ENCODE data around the gene PLCG2. TPM values are rescaled to one million over a fixed set of nuclear protein-coding genes. Genes with fewer than 3 reads are reported as not detected.

Gene PLCG2
- total RNA-seq, 1 donor, result 31.9 TPM

- Histone ChIP-seq H3K27me3 (ENCODE audit: insufficient read depth, low read length) (no peaks in the 10 kb centered on the region), H3K9me3 (ENCODE audit: low read depth, low read length) (no peaks in the 10 kb centered on the region), H3K4me3 (ENCODE audit: low read length) (no peak overlapping the region), H3K4me1 (ENCODE audit: insufficient read depth, low read length) (no peaks in the 10 kb centered on the region)
These were observed 117.8 kb downstream of the PLCG2 start for GRCh38 chr16:81896902-81897301.

- Histone ChIP-seq H3K4me1 (ENCODE audit: insufficient read depth, low read length) (no peaks in the 10 kb centered on the region), H3K9me3 (ENCODE audit: low read depth, low read length) (no peaks in the 10 kb centered on the region), H3K27me3 (ENCODE audit: insufficient read depth, low read length) (no peaks in the 10 kb centered on the region), H3K4me3 (ENCODE audit: low read length) (no peak overlapping the region)
These were observed 120.5 kb downstream of the PLCG2 start for GRCh38 chr16:81899601-81900000.

GRCh38 chr16:81900014-81900413 is 120.9 kb downstream of the PLCG2 start:
- H3K27me3 ChIP-seq (ENCODE audit: insufficient read depth, low read length), result no peaks in the 10 kb centered on the region
- H3K4me3 ChIP-seq (ENCODE audit: low read length), result no peak overlapping the region
- no peaks in the 10 kb centered on the region for H3K4me1 ChIP-seq (ENCODE audit: insufficient read depth, low read length)
- H3K9me3 ChIP-seq (ENCODE audit: low read depth, low read length), result no peaks in the 10 kb centered on the region

- H3K4me3 ChIP-seq (ENCODE audit: low read length), result no peak overlapping the region
- no peaks in the 10 kb centered on the region for H3K9me3 ChIP-seq (ENCODE audit: low read depth, low read length)
- no peaks in the 10 kb centered on the region for H3K27me3 ChIP-seq (ENCODE audit: insufficient read depth, low read length)
- H3K4me1 ChIP-seq (ENCODE audit: insufficient read depth, low read length), result no peaks in the 10 kb centered on the region
These were observed 121.4 kb downstream of the PLCG2 start for GRCh38 chr16:81900456-81900855.

- H3K9me3 ChIP-seq (ENCODE audit: low read depth, low read length), result no peaks in the 10 kb centered on the region
- no peaks in the 10 kb centered on the region for H3K4me1 ChIP-seq (ENCODE audit: insufficient read depth, low read length)
- H3K27me3 ChIP-seq (ENCODE audit: insufficient read depth, low read length), result no peaks in the 10 kb centered on the region
- H3K4me3 ChIP-seq (ENCODE audit: low read length), result no peak overlapping the region
These were observed 122.4 kb downstream of the PLCG2 start for GRCh38 chr16:81901484-81901883.

- no peaks in the 10 kb centered on the region for H3K4me1 ChIP-seq (ENCODE audit: insufficient read depth, low read length)
- no peak overlapping the region for H3K4me3 ChIP-seq (ENCODE audit: low read length)
- H3K9me3 ChIP-seq (ENCODE audit: low read depth, low read length), result no peaks in the 10 kb centered on the region
- no peaks in the 10 kb centered on the region for H3K27me3 ChIP-seq (ENCODE audit: insufficient read depth, low read length)
These were observed 122.9 kb downstream of the PLCG2 start for GRCh38 chr16:81902025-81902424.

- no peaks in the 10 kb centered on the region for H3K9me3 ChIP-seq (ENCODE audit: low read depth, low read length)
- no peaks in the 10 kb centered on the region for H3K4me1 ChIP-seq (ENCODE audit: insufficient read depth, low read length)
- H3K4me3 ChIP-seq (ENCODE audit: low read length), result no peak overlapping the region
- H3K27me3 ChIP-seq (ENCODE audit: insufficient read depth, low read length), result no peaks in the 10 kb centered on the region
These were observed 125.2 kb downstream of the PLCG2 start for GRCh38 chr16:81904320-81904719.

GRCh38 chr16:81905277-81905676 is 126.2 kb downstream of the PLCG2 start:
- H3K27me3 ChIP-seq (ENCODE audit: insufficient read depth, low read length), result no peaks in the 10 kb centered on the region
- no peak overlapping the region for H3K4me3 ChIP-seq (ENCODE audit: low read length)
- no peaks in the 10 kb centered on the region for H3K4me1 ChIP-seq (ENCODE audit: insufficient read depth, low read length)
- H3K9me3 ChIP-seq (ENCODE audit: low read depth, low read length), result no peaks in the 10 kb centered on the region

- Histone ChIP-seq H3K27me3 (ENCODE audit: insufficient read depth, low read length) (no peaks in the 10 kb centered on the region), H3K4me1 (ENCODE audit: insufficient read depth, low read length) (no peaks in the 10 kb centered on the region), H3K4me3 (ENCODE audit: low read length) (no peak overlapping the region), H3K9me3 (ENCODE audit: low read depth, low read length) (no peaks in the 10 kb centered on the region)
These were observed 128.6 kb downstream of the PLCG2 start for GRCh38 chr16:81907681-81908080.

- Histone ChIP-seq H3K4me1 (ENCODE audit: insufficient read depth, low read length) (no peaks in the 10 kb centered on the region), H3K9me3 (ENCODE audit: low read depth, low read length) (no peaks in the 10 kb centered on the region), H3K4me3 (ENCODE audit: low read length) (no peak overlapping the region), H3K27me3 (ENCODE audit: insufficient read depth, low read length) (no peaks in the 10 kb centered on the region)
These were observed 129.6 kb downstream of the PLCG2 start for GRCh38 chr16:81908466-81909262.

GRCh38 chr16:81910366-81910885 is 131.3 kb downstream of the PLCG2 start:
- Histone ChIP-seq H3K9me3 (ENCODE audit: low read depth, low read length) (no peaks in the 10 kb centered on the region), H3K4me1 (ENCODE audit: insufficient read depth, low read length) (no peaks in the 10 kb centered on the region), H3K27me3 (ENCODE audit: insufficient read depth, low read length) (no peaks in the 10 kb centered on the region), H3K4me3 (ENCODE audit: low read length) (no peak overlapping the region)

- Histone ChIP-seq H3K4me1 (ENCODE audit: insufficient read depth, low read length) (no peaks in the 10 kb centered on the region), H3K27me3 (ENCODE audit: insufficient read depth, low read length) (no peaks in the 10 kb centered on the region), H3K4me3 (ENCODE audit: low read length) (no peak overlapping the region), H3K9me3 (ENCODE audit: low read depth, low read length) (no peaks in the 10 kb centered on the region)
These were observed 133.3 kb downstream of the PLCG2 start for GRCh38 chr16:81912395-81912794.

GRCh38 chr16:81913222-81913621 is 134.1 kb downstream of the PLCG2 start:
- Histone ChIP-seq H3K4me3 (ENCODE audit: low read length) (no peak overlapping the region), H3K4me1 (ENCODE audit: insufficient read depth, low read length) (no peaks in the 10 kb centered on the region), H3K9me3 (ENCODE audit: low read depth, low read length) (no peaks in the 10 kb centered on the region), H3K27me3 (ENCODE audit: insufficient read depth, low read length) (no peaks in the 10 kb centered on the region)

- Histone ChIP-seq H3K9me3 (ENCODE audit: low read depth, low read length) (no peaks in the 10 kb centered on the region), H3K4me1 (ENCODE audit: insufficient read depth, low read length) (no peaks in the 10 kb centered on the region), H3K4me3 (ENCODE audit: low read length) (no peak overlapping the region), H3K27me3 (ENCODE audit: insufficient read depth, low read length) (no peaks in the 10 kb centered on the region)
These were observed 138.3 kb downstream of the PLCG2 start for GRCh38 chr16:81917375-81917774.

GRCh38 chr16:81918927-81919326 is 139.8 kb downstream of the PLCG2 start:
- H3K4me1 ChIP-seq (ENCODE audit: insufficient read depth, low read length), result no peaks in the 10 kb centered on the region
- H3K9me3 ChIP-seq (ENCODE audit: low read depth, low read length), result no peaks in the 10 kb centered on the region
- no peak overlapping the region for H3K4me3 ChIP-seq (ENCODE audit: low read length)
- H3K27me3 ChIP-seq (ENCODE audit: insufficient read depth, low read length), result no peaks in the 10 kb centered on the region

- no peaks in the 10 kb centered on the region for H3K9me3 ChIP-seq (ENCODE audit: low read depth, low read length)
- no peaks in the 10 kb centered on the region for H3K27me3 ChIP-seq (ENCODE audit: insufficient read depth, low read length)
- no peaks in the 10 kb centered on the region for H3K4me1 ChIP-seq (ENCODE audit: insufficient read depth, low read length)
- no peak overlapping the region for H3K4me3 ChIP-seq (ENCODE audit: low read length)
These were observed 141.4 kb downstream of the PLCG2 start for GRCh38 chr16:81920498-81920897.
